Chondrocyte (in vitro differentiated cells): ENCODE results near the gene MTR. TPM values are rescaled to one million over a fixed set of nuclear protein-coding genes. Genes with fewer than 3 reads are reported as not detected.

Experiments
- DNase-seq: peaks from one replicate; pipeline ENCODE4 v3.0.0; 2021; ENCODE audit warnings: mixed read lengths, low spot score
- H3K27ac Mint-ChIP-seq: one replicate; pipeline ENCODE4 v1.8.0; 2021; ENCODE audit warnings: mild to moderate bottlenecking, moderate library complexity, mixed read lengths; ENCODE audit not compliant: unreplicated experiment
- H3K27me3 Mint-ChIP-seq: 2 replicates; pipeline ENCODE4 v1.8.0; 2021; ENCODE audit warnings: low read depth, mixed read lengths
- H3K36me3 Mint-ChIP-seq: 2 replicates; pipeline ENCODE4 v1.8.0; 2021; ENCODE audit warnings: low read depth, mixed read lengths
- H3K4me1 Mint-ChIP-seq: 2 replicates; pipeline ENCODE4 v1.8.0; 2021; ENCODE audit warnings: low read depth, mild to moderate bottlenecking, mixed read lengths
- H3K4me3 Mint-ChIP-seq: one replicate; pipeline ENCODE4 v1.8.0; 2021; ENCODE audit warnings: mild to moderate bottlenecking, moderate library complexity, mixed read lengths; ENCODE audit not compliant: unreplicated experiment
- H3K9me3 Mint-ChIP-seq: 2 replicates; pipeline ENCODE4 v1.8.0; 2021; ENCODE audit warnings: low read depth, mixed read lengths
- total RNA-seq: library from RNA; stranded (reverse); gene quantifications from 3 replicates; pipeline ENCODE4 v1.2.1, GENCODE V29; 2021
- TF ChIP-seq, protein P1 (sequence below): fragments of 200-600 bp; sonication (generic); IDR thresholded peaks from 2 replicates; pipeline ENCODE4 v1.5.0; 2021; ENCODE audit warnings: antibody characterized with exemption, mild to moderate bottlenecking, moderate library complexity

MTR gene
- total RNA-seq, 1 donor from 2014 or later, result 39.1 TPM

DNA sequence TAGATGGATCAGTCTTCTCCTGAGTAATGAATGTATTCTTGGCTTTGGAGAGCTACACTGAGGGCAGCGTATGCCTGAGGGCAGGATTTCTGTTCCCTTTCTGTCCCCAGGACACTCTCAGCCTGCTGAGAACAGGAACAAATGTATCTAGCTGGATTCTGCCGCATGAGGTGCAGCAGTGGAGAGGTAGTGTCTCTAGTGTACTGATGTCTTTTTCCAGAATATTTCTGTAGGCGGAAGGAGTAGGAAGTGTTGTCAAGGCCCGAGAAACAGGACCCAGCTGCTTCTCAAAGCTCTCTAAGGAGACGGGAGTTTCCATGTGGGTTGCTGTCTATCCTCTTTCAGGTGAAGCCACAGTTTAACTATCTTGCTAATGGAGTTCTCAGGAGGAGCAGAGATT lies 143.7 kb downstream of the MTR start:
- Mint-ChIP-seq H3K27me3 (peaks cover 7% of the 10 kb centered on the region), H3K9me3 (peaks cover 13% of the 10 kb centered on the region), H3K36me3 (no peaks in the 10 kb centered on the region), H3K27ac (no peak overlapping the region), H3K4me1 (no peaks in the 10 kb centered on the region), H3K4me3 (no peak overlapping the region)
- DNase-seq, result no peak
- TF ChIP-seq, protein P1, sequence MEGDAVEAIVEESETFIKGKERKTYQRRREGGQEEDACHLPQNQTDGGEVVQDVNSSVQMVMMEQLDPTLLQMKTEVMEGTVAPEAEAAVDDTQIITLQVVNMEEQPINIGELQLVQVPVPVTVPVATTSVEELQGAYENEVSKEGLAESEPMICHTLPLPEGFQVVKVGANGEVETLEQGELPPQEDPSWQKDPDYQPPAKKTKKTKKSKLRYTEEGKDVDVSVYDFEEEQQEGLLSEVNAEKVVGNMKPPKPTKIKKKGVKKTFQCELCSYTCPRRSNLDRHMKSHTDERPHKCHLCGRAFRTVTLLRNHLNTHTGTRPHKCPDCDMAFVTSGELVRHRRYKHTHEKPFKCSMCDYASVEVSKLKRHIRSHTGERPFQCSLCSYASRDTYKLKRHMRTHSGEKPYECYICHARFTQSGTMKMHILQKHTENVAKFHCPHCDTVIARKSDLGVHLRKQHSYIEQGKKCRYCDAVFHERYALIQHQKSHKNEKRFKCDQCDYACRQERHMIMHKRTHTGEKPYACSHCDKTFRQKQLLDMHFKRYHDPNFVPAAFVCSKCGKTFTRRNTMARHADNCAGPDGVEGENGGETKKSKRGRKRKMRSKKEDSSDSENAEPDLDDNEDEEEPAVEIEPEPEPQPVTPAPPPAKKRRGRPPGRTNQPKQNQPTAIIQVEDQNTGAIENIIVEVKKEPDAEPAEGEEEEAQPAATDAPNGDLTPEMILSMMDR, result no peak

DNA sequence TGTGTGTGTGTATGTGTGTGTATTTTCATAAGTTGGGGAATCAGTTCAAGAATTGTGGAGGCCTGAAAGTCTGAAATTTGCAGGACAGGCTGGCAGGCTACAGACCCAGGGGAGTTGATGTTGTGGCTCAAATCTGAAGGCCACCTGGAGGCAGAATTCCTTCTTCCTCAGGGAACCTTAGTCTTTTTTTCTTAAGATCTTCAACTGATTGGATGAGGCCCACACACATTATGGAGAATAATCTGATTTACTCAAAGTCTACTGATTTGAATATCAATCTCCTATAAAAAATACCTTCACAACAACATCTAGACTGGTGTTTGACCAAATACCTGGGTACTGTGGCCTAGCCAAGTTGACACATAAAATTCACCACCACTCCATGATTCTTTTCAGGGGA lies 147.3 kb downstream of the MTR start:
- no peaks in the 10 kb centered on the region for H3K36me3 Mint-ChIP-seq
- H3K9me3 Mint-ChIP-seq, result peaks cover 10% of the 10 kb centered on the region
- no peak overlapping the region for H3K27ac Mint-ChIP-seq
- TF ChIP-seq, protein P1, result no peak
- H3K4me3 Mint-ChIP-seq, result no peak overlapping the region
- no peak for DNase-seq
- peaks cover 7% of the 10 kb centered on the region for H3K27me3 Mint-ChIP-seq
- no peaks in the 10 kb centered on the region for H3K4me1 Mint-ChIP-seq

- Mint-ChIP-seq H3K9me3 (peaks cover 10% of the 10 kb centered on the region), H3K36me3 (no peaks in the 10 kb centered on the region), H3K27ac (no peak overlapping the region), H3K4me1 (no peaks in the 10 kb centered on the region), H3K27me3 (peaks cover 6% of the 10 kb centered on the region), H3K4me3 (no peak overlapping the region)
- no peak for DNase-seq
- TF ChIP-seq, protein P1, result no peak
These were observed 149.5 kb downstream of the MTR start for GRCh38 chr1:236944556-236944955.

GRCh38 chr1:236945002-236945401 lies 149.9 kb downstream of the MTR start:
- TF ChIP-seq, protein P1, result no peak

GRCh38 chr1:236947794-236948193 lies 152.7 kb downstream of the MTR start:
- Mint-ChIP-seq H3K36me3 (no peaks in the 10 kb centered on the region), H3K9me3 (no peaks in the 10 kb centered on the region), H3K4me3 (no peak overlapping the region), H3K4me1 (no peaks in the 10 kb centered on the region), H3K27me3 (peaks cover 2% of the 10 kb centered on the region), H3K27ac (no peak overlapping the region)
- TF ChIP-seq, protein P1, result no peak
- no peak for DNase-seq

More at GRCh38 chr1:236945002-236945401, 149.9 kb downstream of the MTR start:
- DNase-seq, result no peak
- Mint-ChIP-seq H3K4me1 (no peaks in the 10 kb centered on the region), H3K27me3 (peaks cover 5% of the 10 kb centered on the region), H3K27ac (no peak overlapping the region), H3K4me3 (no peak overlapping the region), H3K36me3 (no peaks in the 10 kb centered on the region), H3K9me3 (peaks cover 10% of the 10 kb centered on the region)
